ENCODE results near the gene FBXW4.

The FBXW4 gene

GRCh38 chr10:101624526-101625102 is 70.4 kb downstream of the FBXW4 start:
- Histone ChIP-seq H3K4me1 (ENCODE audit: control insufficient read depth in 1 of 2, insufficient read depth in 2 of 2, low read length in 2 of 2) (no peaks in the 10 kb centered on the region), H3K27me3 (ENCODE audit: control insufficient read depth in 1 of 2, insufficient read depth in 2 of 2, low read length in 2 of 2) (no peaks in the 10 kb centered on the region), H3K9me3 (ENCODE audit: control insufficient read depth in 1 of 2, low read length in 2 of 2) (no peaks in the 10 kb centered on the region), H3K9ac (ENCODE audit: low read depth in 1 of 2, low read length in 2 of 2) (no peak overlapping the region), H3K36me3 (ENCODE audit: control insufficient read depth in 1 of 2, insufficient read depth in 2 of 2, low read length in 2 of 2) (peaks cover 3 to 43% of the 10 kb centered on the region in 2 donors), H3K27ac (ENCODE audit: low read depth, low read length) (no peak overlapping the region), H3K4me3 (ENCODE audit: low read depth in 1 of 2, low read length in 2 of 2) (no peak overlapping the region)

GRCh38 chr10:101623528-101623927 is 71.4 kb downstream of the FBXW4 start:
- Histone ChIP-seq H3K27ac (ENCODE audit: low read depth, low read length) (no peak overlapping the region), H3K4me1 (ENCODE audit: control insufficient read depth in 1 of 2, insufficient read depth in 2 of 2, low read length in 2 of 2) (no peaks in the 10 kb centered on the region), H3K27me3 (ENCODE audit: control insufficient read depth in 1 of 2, insufficient read depth in 2 of 2, low read length in 2 of 2) (no peaks in the 10 kb centered on the region), H3K4me3 (ENCODE audit: low read depth in 1 of 2, low read length in 2 of 2) (no peak overlapping the region), H3K9ac (ENCODE audit: low read depth in 1 of 2, low read length in 2 of 2) (no peak overlapping the region), H3K9me3 (ENCODE audit: control insufficient read depth in 1 of 2, low read length in 2 of 2) (no peaks in the 10 kb centered on the region), H3K36me3 (ENCODE audit: control insufficient read depth in 1 of 2, insufficient read depth in 2 of 2, low read length in 2 of 2) (peaks cover 3 to 51% of the 10 kb centered on the region in 2 donors)

- Histone ChIP-seq H3K36me3 (ENCODE audit: control insufficient read depth in 1 of 2, insufficient read depth in 2 of 2, low read length in 2 of 2) (peaks cover 9 to 64% of the 10 kb centered on the region in 2 donors), H3K9me3 (ENCODE audit: control insufficient read depth in 1 of 2, low read length in 2 of 2) (no peaks in the 10 kb centered on the region), H3K4me3 (ENCODE audit: low read depth in 1 of 2, low read length in 2 of 2) (no peak overlapping the region), H3K9ac (ENCODE audit: low read depth in 1 of 2, low read length in 2 of 2) (no peak overlapping the region), H3K27me3 (ENCODE audit: control insufficient read depth in 1 of 2, insufficient read depth in 2 of 2, low read length in 2 of 2) (no peaks in the 10 kb centered on the region), H3K27ac (ENCODE audit: low read depth, low read length) (no peak overlapping the region), H3K4me1 (ENCODE audit: control insufficient read depth in 1 of 2, insufficient read depth in 2 of 2, low read length in 2 of 2) (no peaks in the 10 kb centered on the region)
Measured at GRCh38 chr10:101619983-101620382, 75.0 kb downstream of the FBXW4 start.

GRCh38 chr10:101618871-101619270 is 76.1 kb downstream of the FBXW4 start:
- H3K36me3 ChIP-seq (ENCODE audit: control insufficient read depth in 1 of 2, insufficient read depth in 2 of 2, low read length in 2 of 2): peaks cover 9 to 56% of the 10 kb centered on the region in 2 donors
- H3K27ac ChIP-seq (ENCODE audit: low read depth, low read length): no peak overlapping the region
- no peaks in the 10 kb centered on the region for H3K27me3 ChIP-seq (ENCODE audit: control insufficient read depth in 1 of 2, insufficient read depth in 2 of 2, low read length in 2 of 2)
- no peaks in the 10 kb centered on the region for H3K4me1 ChIP-seq (ENCODE audit: control insufficient read depth in 1 of 2, insufficient read depth in 2 of 2, low read length in 2 of 2)
- H3K9ac ChIP-seq (ENCODE audit: low read depth in 1 of 2, low read length in 2 of 2): no peak overlapping the region
- no peak overlapping the region for H3K4me3 ChIP-seq (ENCODE audit: low read depth in 1 of 2, low read length in 2 of 2)
- no peaks in the 10 kb centered on the region for H3K9me3 ChIP-seq (ENCODE audit: control insufficient read depth in 1 of 2, low read length in 2 of 2)

GRCh38 chr10:101617824-101618568 is 77.0 kb downstream of the FBXW4 start:
- no peak overlapping the region for H3K9ac ChIP-seq (ENCODE audit: low read depth in 1 of 2, low read length in 2 of 2)
- no peaks in the 10 kb centered on the region for H3K27me3 ChIP-seq (ENCODE audit: control insufficient read depth in 1 of 2, insufficient read depth in 2 of 2, low read length in 2 of 2)
- no peaks in the 10 kb centered on the region for H3K9me3 ChIP-seq (ENCODE audit: control insufficient read depth in 1 of 2, low read length in 2 of 2)
- no peak overlapping the region for H3K27ac ChIP-seq (ENCODE audit: low read depth, low read length)
- H3K4me1 ChIP-seq (ENCODE audit: control insufficient read depth in 1 of 2, insufficient read depth in 2 of 2, low read length in 2 of 2): no peaks in the 10 kb centered on the region
- no peak overlapping the region for H3K4me3 ChIP-seq (ENCODE audit: low read depth in 1 of 2, low read length in 2 of 2)
- peaks cover 9 to 49% of the 10 kb centered on the region in 2 donors for H3K36me3 ChIP-seq (ENCODE audit: control insufficient read depth in 1 of 2, insufficient read depth in 2 of 2, low read length in 2 of 2)

- H3K27me3 ChIP-seq (ENCODE audit: control insufficient read depth in 1 of 2, insufficient read depth in 2 of 2, low read length in 2 of 2): no peaks in the 10 kb centered on the region
Measured at GRCh38 chr10:101617102-101617823, 77.7 kb downstream of the FBXW4 start.

GRCh38 chr10:101616415-101617101 is 78.4 kb downstream of the FBXW4 start:
- H3K9me3 ChIP-seq (ENCODE audit: control insufficient read depth in 1 of 2, low read length in 2 of 2): no peaks in the 10 kb centered on the region
- H3K4me3 ChIP-seq (ENCODE audit: low read depth in 1 of 2, low read length in 2 of 2): no peak overlapping the region
- H3K9ac ChIP-seq (ENCODE audit: low read depth in 1 of 2, low read length in 2 of 2): no peak overlapping the region
- H3K4me1 ChIP-seq (ENCODE audit: control insufficient read depth in 1 of 2, insufficient read depth in 2 of 2, low read length in 2 of 2): no peaks in the 10 kb centered on the region
- no peak overlapping the region for H3K27ac ChIP-seq (ENCODE audit: low read depth, low read length)
- H3K36me3 ChIP-seq (ENCODE audit: control insufficient read depth in 1 of 2, insufficient read depth in 2 of 2, low read length in 2 of 2): peaks cover 12 to 55% of the 10 kb centered on the region in 2 donors
- H3K27me3 ChIP-seq (ENCODE audit: control insufficient read depth in 1 of 2, insufficient read depth in 2 of 2, low read length in 2 of 2): no peaks in the 10 kb centered on the region

More at GRCh38 chr10:101617102-101617823, 77.7 kb downstream of the FBXW4 start:
- H3K4me3 ChIP-seq (ENCODE audit: low read depth in 1 of 2, low read length in 2 of 2): no peak overlapping the region
- no peaks in the 10 kb centered on the region for H3K4me1 ChIP-seq (ENCODE audit: control insufficient read depth in 1 of 2, insufficient read depth in 2 of 2, low read length in 2 of 2)
- no peaks in the 10 kb centered on the region for H3K9me3 ChIP-seq (ENCODE audit: control insufficient read depth in 1 of 2, low read length in 2 of 2)
- no peak overlapping the region for H3K9ac ChIP-seq (ENCODE audit: low read depth in 1 of 2, low read length in 2 of 2)
- peaks cover 9 to 49% of the 10 kb centered on the region in 2 donors for H3K36me3 ChIP-seq (ENCODE audit: control insufficient read depth in 1 of 2, insufficient read depth in 2 of 2, low read length in 2 of 2)
- H3K27ac ChIP-seq (ENCODE audit: low read depth, low read length): no peak overlapping the region

GRCh38 chr10:101615525-101616116 is 79.3 kb downstream of the FBXW4 start:
- peaks cover 22 to 55% of the 10 kb centered on the region in 2 donors for H3K36me3 ChIP-seq (ENCODE audit: control insufficient read depth in 1 of 2, insufficient read depth in 2 of 2, low read length in 2 of 2)
- H3K9me3 ChIP-seq (ENCODE audit: control insufficient read depth in 1 of 2, low read length in 2 of 2): no peaks in the 10 kb centered on the region
- no peak overlapping the region for H3K9ac ChIP-seq (ENCODE audit: low read depth in 1 of 2, low read length in 2 of 2)
- H3K27ac ChIP-seq (ENCODE audit: low read depth, low read length): no peak overlapping the region
- H3K27me3 ChIP-seq (ENCODE audit: control insufficient read depth in 1 of 2, insufficient read depth in 2 of 2, low read length in 2 of 2): no peaks in the 10 kb centered on the region
- H3K4me1 ChIP-seq (ENCODE audit: control insufficient read depth in 1 of 2, insufficient read depth in 2 of 2, low read length in 2 of 2): no peaks in the 10 kb centered on the region
- H3K4me3 ChIP-seq (ENCODE audit: low read depth in 1 of 2, low read length in 2 of 2): no peak overlapping the region

- H3K4me1 ChIP-seq (ENCODE audit: control insufficient read depth in 1 of 2, insufficient read depth in 2 of 2, low read length in 2 of 2): no peaks in the 10 kb centered on the region
- no peak overlapping the region for H3K27ac ChIP-seq (ENCODE audit: low read depth, low read length)
- no peak overlapping the region for H3K9ac ChIP-seq (ENCODE audit: low read depth in 1 of 2, low read length in 2 of 2)
- H3K27me3 ChIP-seq (ENCODE audit: control insufficient read depth in 1 of 2, insufficient read depth in 2 of 2, low read length in 2 of 2): no peaks in the 10 kb centered on the region
- H3K9me3 ChIP-seq (ENCODE audit: control insufficient read depth in 1 of 2, low read length in 2 of 2): no peaks in the 10 kb centered on the region
- no peak overlapping the region for H3K4me3 ChIP-seq (ENCODE audit: low read depth in 1 of 2, low read length in 2 of 2)
- peaks cover 22 to 53% of the 10 kb centered on the region in 2 donors for H3K36me3 ChIP-seq (ENCODE audit: control insufficient read depth in 1 of 2, insufficient read depth in 2 of 2, low read length in 2 of 2)
Measured at GRCh38 chr10:101614663-101615524, 80.1 kb downstream of the FBXW4 start.

All from duodenal mucosa (tissue), 2 donors.